Left lobe of liver (tissue), 2 donors: ENCODE results near the gene ABCA2. TPM values are rescaled to one million over a fixed set of nuclear protein-coding genes. Genes with fewer than 3 reads are reported as not detected.
"Not testable (repeated sequence)": the region's sequence is repeated elsewhere in the genome, so short reads cannot be mapped to it uniquely, and the experiment has no call there.

Experiments used
- ATAC-seq: fragments of 200-7000 bp; cut with Tn5 transposase; one replicate; pipeline ENCODE4 v1.9.1; 2020; ENCODE audit warnings: mild to moderate bottlenecking, moderate library complexity
- DNase-seq: peaks from one replicate; pipeline ENCODE4 v3.0.0-alpha.2; 2020; ENCODE audit warnings: low spot score
- total RNA-seq: library from RNA; stranded (reverse); gene quantifications from one replicate; pipeline ENCODE4 v1.2.1, GENCODE V29; 2021
- donor health status: DM: no; HTN: no; CAD: no; lungs with moderate emphysema.
- donor health status: DM: no; HTN: yes; CAD: no.

The ABCA2 gene
- total RNA-seq, 1 donor from 2014 or later = 61.2 TPM

GRCh38 chr9:137063311-137064026 lies 35.4 kb upstream of the ABCA2 start:
- ATAC-seq = no peak
- DNase-seq = no peak

- not testable (repeated sequence) for ATAC-seq, DNase-seq
These were observed 34.8 kb upstream of the ABCA2 start for GRCh38 chr9:137062798-137063197.

- no peak for DNase-seq
- ATAC-seq = no peak
These were observed 34.3 kb upstream of the ABCA2 start for GRCh38 chr9:137062384-137062783.

- no peak for ATAC-seq
- no peak for DNase-seq
These were observed 30.6 kb upstream of the ABCA2 start for GRCh38 chr9:137058521-137059234.

GRCh38 chr9:137057545-137057944 lies 29.5 kb upstream of the ABCA2 start:
- ATAC-seq (no peak), DNase-seq (no peak)

GRCh38 chr9:137056739-137057415 lies 28.8 kb upstream of the ABCA2 start:
- DNase-seq (no peak), ATAC-seq (no peak)

GRCh38 chr9:137055385-137056364 lies 27.6 kb upstream of the ABCA2 start:
- peak; percentile 97 for DNase-seq

GRCh38 chr9:137054932-137055384 lies 26.9 kb upstream of the ABCA2 start:
- ATAC-seq (peak; percentile 73), DNase-seq (peak; percentile 87)

More at GRCh38 chr9:137055385-137056364, 27.6 kb upstream of the ABCA2 start:
- ATAC-seq = peak; percentile 77

GRCh38 chr9:137053944-137054931 lies 26.2 kb upstream of the ABCA2 start, which contains the start of gene ENTPD2:
ENTPD2 (minus strand) TSS chr9:137054061; CDS start chr9:137053997, 64 bp downstream.
- peak; percentile 84 for DNase-seq
- ATAC-seq = peak; percentile 71

- ATAC-seq = no peak
- DNase-seq = no peak
These were observed 25.2 kb upstream of the ABCA2 start for GRCh38 chr9:137052998-137053943.

GRCh38 chr9:137052293-137052692 lies 24.3 kb upstream of the ABCA2 start:
- ATAC-seq (no peak), DNase-seq (no peak)

GRCh38 chr9:137051145-137051724 lies 23.2 kb upstream of the ABCA2 start:
- DNase-seq (no peak), ATAC-seq (no peak)

- ATAC-seq = no peak
- DNase-seq = no peak
These were observed 22.5 kb upstream of the ABCA2 start for GRCh38 chr9:137050570-137050969.

GRCh38 chr9:137049544-137050449 lies 21.8 kb upstream of the ABCA2 start:
- no peak for DNase-seq
- peak; percentile 47 for ATAC-seq

- peak; percentile 70 for ATAC-seq
- no peak for DNase-seq
These were observed 20.9 kb upstream of the ABCA2 start for GRCh38 chr9:137048655-137049543.
